Activated CD4-positive, CD25-positive, alpha-beta regulatory T cell treated with anti-CD3 and anti-CD28 coated beads, Interleukin-2, amount 50 U/mL, for 72 hours (primary cell): ENCODE measurements around the gene SLC52A1.
"Not testable (repeated sequence)": the region's sequence is repeated elsewhere in the genome, so short reads cannot be mapped to it uniquely, and the experiment has no call there.

ENCODE experiments used
- DNase-seq: peaks from one replicate; pipeline ENCODE4 v3.0.0; 2021

SLC52A1 gene

GRCh38 chr17:5030168-5030567 is 5.1 kb downstream of the SLC52A1 start:
- DNase-seq = not testable (repeated sequence)

- DNase-seq = no peak
These were observed 7.3 kb downstream of the SLC52A1 start for GRCh38 chr17:5027916-5028315.

GRCh38 chr17:5027299-5027698 is 7.9 kb downstream of the SLC52A1 start:
- DNase-seq = no peak

GRCh38 chr17:5024604-5025003 is 10.6 kb downstream of the SLC52A1 start:
- no peak for DNase-seq

- DNase-seq = no peak
These were observed 11.6 kb downstream of the SLC52A1 start for GRCh38 chr17:5023588-5024147.

GRCh38 chr17:5022171-5022711 is 13.0 kb downstream of the SLC52A1 start:
- DNase-seq = no peak

GRCh38 chr17:5020502-5021023 is 14.7 kb downstream of the SLC52A1 start:
- no peak for DNase-seq

GRCh38 chr17:5019475-5019956 is 15.7 kb downstream of the SLC52A1 start:
- no peak for DNase-seq

- DNase-seq = no peak
These were observed 20.9 kb downstream of the SLC52A1 start for GRCh38 chr17:5014357-5014756.

GRCh38 chr17:5011928-5012327 is 23.3 kb downstream of the SLC52A1 start:
- DNase-seq = no peak

- no peak for DNase-seq
These were observed 31.9 kb downstream of the SLC52A1 start for GRCh38 chr17:5003214-5003867.

GRCh38 chr17:5002121-5002788 is 33.0 kb downstream of the SLC52A1 start:
- DNase-seq = no peak

- no peak for DNase-seq
These were observed 35.0 kb downstream of the SLC52A1 start for GRCh38 chr17:5000237-5000639.

- DNase-seq = no peak
These were observed 35.7 kb downstream of the SLC52A1 start for GRCh38 chr17:4999430-5000093.

GRCh38 chr17:4998732-4999429 is 36.3 kb downstream of the SLC52A1 start:
- DNase-seq = no peak

- peak; percentile 37 for DNase-seq
These were observed 37.0 kb downstream of the SLC52A1 start for GRCh38 chr17:4998027-4998731.

GRCh38 chr17:4997302-4998026 is 37.8 kb downstream of the SLC52A1 start, which contains the start of the genes INCA1 and KIF1C:
INCA1 (minus strand) TSS chr17:4997522; CDS start chr17:4994437, 3,085 bp downstream.
KIF1C (plus strand) TSS chr17:4997950; CDS start chr17:5000247, 2,297 bp downstream.
- DNase-seq = peak; percentile 93

GRCh38 chr17:4994081-4994595 is 41.1 kb downstream of the SLC52A1 start:
- no peak for DNase-seq

- no peak for DNase-seq
These were observed 47.3 kb downstream of the SLC52A1 start for GRCh38 chr17:4987767-4988567.
